ENCODE data around the gene LY6G6C. TPM values are rescaled to one million over a fixed set of nuclear protein-coding genes. Genes with fewer than 3 reads are reported as not detected.

LY6G6C gene
- total and polyA plus RNA-seq, 2 of the 4 experiments (the other 2 are of a cell fraction): not detected

DNA sequence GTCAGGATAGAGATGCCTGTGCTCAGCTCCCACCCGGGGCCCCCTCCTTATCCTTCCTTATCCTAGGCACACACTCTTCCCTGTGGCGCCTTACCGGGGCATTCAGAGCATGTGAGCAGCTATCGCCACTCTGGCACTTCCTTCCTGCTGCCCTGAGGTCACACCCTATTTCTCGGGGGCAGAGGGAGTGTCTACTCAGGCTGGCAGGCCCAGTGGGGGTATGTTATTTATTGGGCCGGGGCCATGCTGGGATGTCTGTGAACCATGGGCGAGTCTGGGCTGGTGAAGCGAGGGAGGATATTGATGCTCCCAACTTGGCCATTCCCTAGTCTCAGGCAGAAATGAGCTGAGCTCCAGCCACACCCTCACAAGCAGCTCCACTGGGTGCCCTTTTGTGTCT, 10.3 kb downstream of the LY6G6C start:
- H2AK9ac ChIP-seq (replicated peaks; ENCODE audit: low read depth, low read length, poor library complexity): no peak overlapping the region
- no peaks in the 10 kb centered on the region for H3K9me3 ChIP-seq (ENCODE audit: control insufficient read depth, insufficient read depth, low read length)
- H2AFZ ChIP-seq (replicated peaks; ENCODE audit: low read length, poor library complexity): no peak overlapping the region
- no peak overlapping the region for H3K4ac ChIP-seq (ENCODE audit: low read depth, low read length)
- H2BK20ac ChIP-seq (ENCODE audit: low read depth, low read length): no peak overlapping the region
- no peaks in the 10 kb centered on the region for H3K36me3 ChIP-seq (ENCODE audit: control insufficient read depth, insufficient read depth, low read length)
- H3K27ac ChIP-seq (ENCODE audit: insufficient read depth, low read length): no peak overlapping the region
- H2BK5ac ChIP-seq (ENCODE audit: low read depth, low read length, poor library complexity, severe bottlenecking): no peak overlapping the region
- dilution Hi-C loops (cut with HindIII; ENCODE audit: low sequenced_read_pairs, unreplicated experiment) (no loop called here), in situ Hi-C loops (cut with MboI; ENCODE audit: low sequenced_read_pairs) (no loop called here), intact Hi-C loops (cut with micrococcal nuclease) (no loop called here)
- ChIA-PET CTCF (interaction anchor here (0.6 kb wide), 1 partner anchor 132 kb away, joined by 3 read pairs; no protein-coding TSS in a partner anchor), POLR2A (ENCODE audit: unreplicated experiment) (no interaction called here)
- WGBS, 2 experiments (ENCODE audit: extremely low coverage in 2 of 2, insufficient read length in 1 of 2): no CpG with 5 or more reads among the region's 8 CpGs
- BruUV-seq (replicated peaks): no TSS peak
- H3K18ac ChIP-seq (ENCODE audit: low read depth, low read length): no peak overlapping the region
- H3K23ac ChIP-seq (ENCODE audit: low read depth, low read length): no peak overlapping the region
- no peak overlapping the region for H4K91ac ChIP-seq (ENCODE audit: insufficient read depth, low read depth, low read length)
- ATAC-seq (ENCODE audit: low read depth): no peak
- no peak overlapping the region for H3K9ac ChIP-seq (ENCODE audit: low read depth, low read length)
- H3K4me3 ChIP-seq (ENCODE audit: insufficient read depth, low read depth, low read length): no peak overlapping the region
- no peaks in the 10 kb centered on the region for H3K4me1 ChIP-seq (ENCODE audit: control insufficient read depth, insufficient read depth, low read length)
- H3K4me2 ChIP-seq (ENCODE audit: low read depth, low read length): no peak overlapping the region
- H3K14ac ChIP-seq (replicated peaks; ENCODE audit: low read depth, low read length): no peak overlapping the region
- no peak overlapping the region for H4K8ac ChIP-seq (ENCODE audit: low read depth in 2 of 2, low read length in 2 of 2)
- no peak overlapping the region for H3K56ac ChIP-seq (ENCODE audit: extremely low read depth, insufficient read depth, low read length)
- no peak overlapping the region for H2BK15ac ChIP-seq (ENCODE audit: low read depth, low read length)
- H4K5ac ChIP-seq (ENCODE audit: low read depth, low read length): no peak overlapping the region
- H4K20me1 ChIP-seq (ENCODE audit: insufficient read depth, low read length): no peaks in the 10 kb centered on the region; the same call in 1 of the 2 replicates
- H3K27me3 ChIP-seq (ENCODE audit: control insufficient read depth, insufficient read depth, low read length): peaks cover 35% of the 10 kb centered on the region
- no peak for DNase-seq
- no peak overlapping the region for H2AK5ac ChIP-seq (ENCODE audit: low read depth, low read length)
- H3K79me1 ChIP-seq (ENCODE audit: low read depth in 1 of 2, low read length in 2 of 2): no peaks in the 10 kb centered on the region
- TF ChIP-seq ELK1 (IDR thresholded peaks at IDR 0.05; ENCODE audit: borderline replicate concordance, low read depth, low read length) (no peak), MXI1 (IDR thresholded peaks at IDR 0.05; ENCODE audit: borderline replicate concordance, low read depth, low read length) (no peak), RCOR1 (IDR thresholded peaks at IDR 0.05; ENCODE audit: insufficient replicate concordance, low read length) (no peak), POLR2A (IDR thresholded peaks at IDR 0.05; ENCODE audit: low read depth, low read length) (no peak), SMC3 (IDR thresholded peaks at IDR 0.05; ENCODE audit: low read depth, low read length) (no peak), MAZ (IDR thresholded peaks at IDR 0.05; ENCODE audit: borderline replicate concordance, low read depth, low read length) (no peak), USF2 (IDR thresholded peaks at IDR 0.05; ENCODE audit: low read depth, low read length) (no peak), MAFK (IDR thresholded peaks at IDR 0.05; ENCODE audit: low read depth, low read length) (no peak), BHLHE40 (IDR thresholded peaks at IDR 0.05; ENCODE audit: low read depth, low read length) (no peak), NFE2L2 (IDR thresholded peaks at IDR 0.05; ENCODE audit: low read depth, low read length) (no peak)
- TF ChIP-seq, protein P1, sequence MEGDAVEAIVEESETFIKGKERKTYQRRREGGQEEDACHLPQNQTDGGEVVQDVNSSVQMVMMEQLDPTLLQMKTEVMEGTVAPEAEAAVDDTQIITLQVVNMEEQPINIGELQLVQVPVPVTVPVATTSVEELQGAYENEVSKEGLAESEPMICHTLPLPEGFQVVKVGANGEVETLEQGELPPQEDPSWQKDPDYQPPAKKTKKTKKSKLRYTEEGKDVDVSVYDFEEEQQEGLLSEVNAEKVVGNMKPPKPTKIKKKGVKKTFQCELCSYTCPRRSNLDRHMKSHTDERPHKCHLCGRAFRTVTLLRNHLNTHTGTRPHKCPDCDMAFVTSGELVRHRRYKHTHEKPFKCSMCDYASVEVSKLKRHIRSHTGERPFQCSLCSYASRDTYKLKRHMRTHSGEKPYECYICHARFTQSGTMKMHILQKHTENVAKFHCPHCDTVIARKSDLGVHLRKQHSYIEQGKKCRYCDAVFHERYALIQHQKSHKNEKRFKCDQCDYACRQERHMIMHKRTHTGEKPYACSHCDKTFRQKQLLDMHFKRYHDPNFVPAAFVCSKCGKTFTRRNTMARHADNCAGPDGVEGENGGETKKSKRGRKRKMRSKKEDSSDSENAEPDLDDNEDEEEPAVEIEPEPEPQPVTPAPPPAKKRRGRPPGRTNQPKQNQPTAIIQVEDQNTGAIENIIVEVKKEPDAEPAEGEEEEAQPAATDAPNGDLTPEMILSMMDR (conservative IDR thresholded peaks at IDR 0.05; ENCODE audit: low read depth, low read length): no peak
- no peak overlapping the region for H2BK120ac ChIP-seq (ENCODE audit: low read depth, low read length)
- no peaks in the 10 kb centered on the region for H3K9me1 ChIP-seq (ENCODE audit: insufficient read depth, low read length)
